Heart left ventricle (tissue), 13 donors: ENCODE results near the gene HLA-DMA.
A peak's percentile ranks its signal among the peaks of the same experiment; 100 is the strongest.

ENCODE experiments used
- POLR2A ChIP-seq, 2 donors: fragments of 450-650 bp; IDR thresholded peaks; one replicate each; pipeline ENCODE4 v1.6.1; 2017; ENCODE audit warnings: antibody characterized with exemption in 2 of 2, mild to moderate bottlenecking in 2 of 2, moderate library complexity in 2 of 2
- TF ChIP-seq, protein P1 (sequence below), 12 donors: fragments of 200-600 bp; sonication (generic) in 4 of 12; IDR thresholded peaks; one replicate each; pipeline versions ENCODE4 v1.5.0 to v1.8.0; 2018 to 2022; ENCODE audit warnings: antibody characterized with exemption in 12 of 12, mild to moderate bottlenecking in 5 of 12
- donor health status: ischemic (EF 13 %, LVEDD 7.1; RV severe dilation, severe dysfunction).
- donor health status: DM: no; HTN: yes; CAD: no.
- donor health status: DM: no; HTN: no; CAD: no.
- donor health status: ischemic (EF 25% LVEDD 6.9; RV normal size, moderate dysfunction).
- donor health status: ischemic (EF 25% LVEDD 5.7; RV mildly dilated, moderate dysfunction).
- donor health status: ischemic (EF 35%, LVEDD 5.7; RV mildly dilated, moderate dysfunction).
- donor health status: nonischemic (EF 11% LVEDD 7.7; RV severe dilation, severe dysfunction).
- donor health status: DM: yes; HTN: yes; CAD: no.
- donor health status: PGD.
- donor health status: ischemic (EF 29% LVEDD 5.4; RV normal size, mild dysfunction).
- donor health status: nonischemic (EF 23%, LVEDD 6.1; RV moderate dilation, normal function).

DNA sequence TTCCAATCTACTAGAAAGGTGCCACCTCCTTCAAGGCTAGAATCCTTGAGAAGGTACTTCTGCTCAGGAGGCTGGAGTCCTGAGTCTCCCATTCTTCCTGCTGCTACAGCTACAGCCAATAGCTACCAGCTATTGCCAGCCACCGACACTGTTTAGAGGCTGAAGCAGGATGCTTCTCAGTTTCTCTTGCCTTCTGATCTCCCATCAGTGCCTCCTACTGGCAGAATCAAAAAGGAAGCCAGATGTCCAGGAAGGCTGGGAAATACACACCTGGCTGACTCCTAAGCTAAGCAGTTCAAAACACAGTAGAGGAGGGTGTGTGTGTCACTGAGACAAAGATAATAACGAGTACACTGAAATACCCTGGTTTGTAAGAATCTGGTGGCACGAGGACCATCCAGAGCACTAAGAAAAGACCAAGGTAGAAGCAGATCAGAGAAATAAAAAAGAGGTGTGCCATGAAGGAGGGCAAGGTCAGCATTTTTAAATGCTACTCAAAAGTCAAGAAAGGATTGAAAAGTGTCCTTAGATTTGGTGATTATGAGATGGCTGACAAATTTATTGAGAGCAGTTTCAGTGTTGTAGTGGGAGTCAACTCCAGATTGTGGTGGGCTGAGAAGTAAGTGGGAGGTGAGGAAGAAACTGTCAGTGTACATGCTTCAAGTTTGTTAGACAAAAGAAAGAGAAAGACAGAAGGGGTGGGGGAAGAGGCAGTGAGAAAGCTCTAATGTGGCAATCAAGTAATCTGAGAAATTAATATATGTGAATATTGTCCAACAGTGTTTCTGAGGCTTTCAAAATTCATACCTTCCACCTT lies 2.3 kb upstream of the HLA-DMA start:
- no peak for TF ChIP-seq POLR2A (IDR thresholded peaks at IDR 0.05)
- TF ChIP-seq, protein P1, sequence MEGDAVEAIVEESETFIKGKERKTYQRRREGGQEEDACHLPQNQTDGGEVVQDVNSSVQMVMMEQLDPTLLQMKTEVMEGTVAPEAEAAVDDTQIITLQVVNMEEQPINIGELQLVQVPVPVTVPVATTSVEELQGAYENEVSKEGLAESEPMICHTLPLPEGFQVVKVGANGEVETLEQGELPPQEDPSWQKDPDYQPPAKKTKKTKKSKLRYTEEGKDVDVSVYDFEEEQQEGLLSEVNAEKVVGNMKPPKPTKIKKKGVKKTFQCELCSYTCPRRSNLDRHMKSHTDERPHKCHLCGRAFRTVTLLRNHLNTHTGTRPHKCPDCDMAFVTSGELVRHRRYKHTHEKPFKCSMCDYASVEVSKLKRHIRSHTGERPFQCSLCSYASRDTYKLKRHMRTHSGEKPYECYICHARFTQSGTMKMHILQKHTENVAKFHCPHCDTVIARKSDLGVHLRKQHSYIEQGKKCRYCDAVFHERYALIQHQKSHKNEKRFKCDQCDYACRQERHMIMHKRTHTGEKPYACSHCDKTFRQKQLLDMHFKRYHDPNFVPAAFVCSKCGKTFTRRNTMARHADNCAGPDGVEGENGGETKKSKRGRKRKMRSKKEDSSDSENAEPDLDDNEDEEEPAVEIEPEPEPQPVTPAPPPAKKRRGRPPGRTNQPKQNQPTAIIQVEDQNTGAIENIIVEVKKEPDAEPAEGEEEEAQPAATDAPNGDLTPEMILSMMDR (IDR thresholded peaks at IDR 0.05), result peak in 4 of 12 donors; percentile 17 to 21 (median 18)
